Chondrocyte (in vitro differentiated cells): ENCODE measurements around the gene PPME1. TPM values are rescaled to one million over a fixed set of nuclear protein-coding genes. Genes with fewer than 3 reads are reported as not detected.
"Not testable (repeated sequence)": the region's sequence is repeated elsewhere in the genome, so short reads cannot be mapped to it uniquely, and the experiment has no call there.

ENCODE experiments used
- DNase-seq: peaks from one replicate; pipeline ENCODE4 v3.0.0; 2021; ENCODE audit warnings: mixed read lengths, low spot score
- H3K27ac Mint-ChIP-seq: one replicate; pipeline ENCODE4 v1.8.0; 2021; ENCODE audit warnings: mild to moderate bottlenecking, moderate library complexity, mixed read lengths; ENCODE audit not compliant: unreplicated experiment
- H3K27me3 Mint-ChIP-seq: 2 replicates; pipeline ENCODE4 v1.8.0; 2021; ENCODE audit warnings: low read depth, mixed read lengths
- H3K36me3 Mint-ChIP-seq: 2 replicates; pipeline ENCODE4 v1.8.0; 2021; ENCODE audit warnings: low read depth, mixed read lengths
- H3K4me1 Mint-ChIP-seq: 2 replicates; pipeline ENCODE4 v1.8.0; 2021; ENCODE audit warnings: low read depth, mild to moderate bottlenecking, mixed read lengths
- H3K4me3 Mint-ChIP-seq: one replicate; pipeline ENCODE4 v1.8.0; 2021; ENCODE audit warnings: mild to moderate bottlenecking, moderate library complexity, mixed read lengths; ENCODE audit not compliant: unreplicated experiment
- H3K9me3 Mint-ChIP-seq: 2 replicates; pipeline ENCODE4 v1.8.0; 2021; ENCODE audit warnings: low read depth, mixed read lengths
- CTCF ChIP-seq: fragments of 200-600 bp; sonication (generic); IDR thresholded peaks from 2 replicates; pipeline ENCODE4 v1.5.0; 2021; ENCODE audit warnings: antibody characterized with exemption, mild to moderate bottlenecking, moderate library complexity
- long read RNA-seq: library from polyadenylated mRNA; stranded (forward); transcript quantifications from one replicate; pipeline ENCODE4 v2.0.0, GENCODE V29; 2021
- total RNA-seq: library from RNA; stranded (reverse); gene quantifications from 3 replicates; pipeline ENCODE4 v1.2.1, GENCODE V29; 2021

PPME1 gene
- 40.5 to 76.2 TPM (median 71.6 TPM) in 3 replicates for total RNA-seq
- long read RNA-seq, transcript PPME1-201 (14 exons, 2,677 nt), result major isoform, 232 of 254 reads
- long read RNA-seq, partial matches to known transcripts, result 5 of 254 reads
- long read RNA-seq, other reads (novel, unspliced or antisense), result 13 of 254 reads

- Mint-ChIP-seq H3K4me3 (no peak within 1 kb of the TSS), H3K27me3 (no peaks in the 10 kb centered on the region), H3K36me3 (no peaks in the 10 kb centered on the region), H3K27ac (no peak within 1 kb of the TSS), H3K9me3 (no peaks in the 10 kb centered on the region), H3K4me1 (peaks cover 16% of the 10 kb centered on the region)
- peak; percentile 99 for DNase-seq
- TF ChIP-seq CTCF, result peak; percentile 72
Measured at GRCh38 chr11:74170694-74171629, at the start of gene PPME1, which contains the start of gene C2CD3. Gene PPME1, plus strand, starts transcription at chr11:74171289. Its CDS starts 133 bp downstream, at chr11:74171422. Gene C2CD3, minus strand, starts transcription at chr11:74171002. Its CDS starts 210 bp downstream, at chr11:74170792.

GRCh38 chr11:74121804-74122203, 49.3 kb upstream of the PPME1 start:
- H3K4me1 Mint-ChIP-seq, result peaks cover 6% of the 10 kb centered on the region
- no peaks in the 10 kb centered on the region for H3K27me3 Mint-ChIP-seq

GRCh38 chr11:74123008-74123448, 48.1 kb upstream of the PPME1 start:
- peaks cover 6% of the 10 kb centered on the region for H3K4me1 Mint-ChIP-seq
- DNase-seq, result no peak
- H3K27ac Mint-ChIP-seq, result peak overlapping the region; percentile 32
- peaks cover 1% of the 10 kb centered on the region for H3K36me3 Mint-ChIP-seq
- peak; percentile 21 for TF ChIP-seq CTCF
- no peaks in the 10 kb centered on the region for H3K9me3 Mint-ChIP-seq
- no peaks in the 10 kb centered on the region for H3K27me3 Mint-ChIP-seq
- H3K4me3 Mint-ChIP-seq, result no peak overlapping the region

More at GRCh38 chr11:74121804-74122203, 49.3 kb upstream of the PPME1 start:
- H3K27ac Mint-ChIP-seq, result no peak overlapping the region
- H3K36me3 Mint-ChIP-seq, result peaks cover 7% of the 10 kb centered on the region
- H3K4me3 Mint-ChIP-seq, result no peak overlapping the region
- TF ChIP-seq CTCF, result no peak
- no peaks in the 10 kb centered on the region for H3K9me3 Mint-ChIP-seq
- DNase-seq, result no peak

GRCh38 chr11:74129121-74129520, 42.0 kb upstream of the PPME1 start:
- peaks cover 17% of the 10 kb centered on the region for H3K4me1 Mint-ChIP-seq
- not testable (repeated sequence) for H3K27me3 Mint-ChIP-seq, H3K27ac Mint-ChIP-seq, H3K36me3 Mint-ChIP-seq, H3K4me3 Mint-ChIP-seq, H3K9me3 Mint-ChIP-seq, DNase-seq

GRCh38 chr11:74132833-74133232, 38.3 kb upstream of the PPME1 start:
- no peak overlapping the region for H3K27ac Mint-ChIP-seq
- DNase-seq, result no peak
- peaks cover 10% of the 10 kb centered on the region for H3K36me3 Mint-ChIP-seq
- no peaks in the 10 kb centered on the region for H3K27me3 Mint-ChIP-seq
- H3K4me1 Mint-ChIP-seq, result peaks cover 40% of the 10 kb centered on the region
- TF ChIP-seq CTCF, result no peak
- H3K4me3 Mint-ChIP-seq, result no peak overlapping the region
- H3K9me3 Mint-ChIP-seq, result no peaks in the 10 kb centered on the region
